NCI-H2171 (cell line): ENCODE measurements around the gene CNTFR.

Source experiments
- DNase-seq: peaks from one replicate; lab custom pipeline; 2025; lab: John Stamatoyannopoulos, UW

CNTFR gene

DNA sequence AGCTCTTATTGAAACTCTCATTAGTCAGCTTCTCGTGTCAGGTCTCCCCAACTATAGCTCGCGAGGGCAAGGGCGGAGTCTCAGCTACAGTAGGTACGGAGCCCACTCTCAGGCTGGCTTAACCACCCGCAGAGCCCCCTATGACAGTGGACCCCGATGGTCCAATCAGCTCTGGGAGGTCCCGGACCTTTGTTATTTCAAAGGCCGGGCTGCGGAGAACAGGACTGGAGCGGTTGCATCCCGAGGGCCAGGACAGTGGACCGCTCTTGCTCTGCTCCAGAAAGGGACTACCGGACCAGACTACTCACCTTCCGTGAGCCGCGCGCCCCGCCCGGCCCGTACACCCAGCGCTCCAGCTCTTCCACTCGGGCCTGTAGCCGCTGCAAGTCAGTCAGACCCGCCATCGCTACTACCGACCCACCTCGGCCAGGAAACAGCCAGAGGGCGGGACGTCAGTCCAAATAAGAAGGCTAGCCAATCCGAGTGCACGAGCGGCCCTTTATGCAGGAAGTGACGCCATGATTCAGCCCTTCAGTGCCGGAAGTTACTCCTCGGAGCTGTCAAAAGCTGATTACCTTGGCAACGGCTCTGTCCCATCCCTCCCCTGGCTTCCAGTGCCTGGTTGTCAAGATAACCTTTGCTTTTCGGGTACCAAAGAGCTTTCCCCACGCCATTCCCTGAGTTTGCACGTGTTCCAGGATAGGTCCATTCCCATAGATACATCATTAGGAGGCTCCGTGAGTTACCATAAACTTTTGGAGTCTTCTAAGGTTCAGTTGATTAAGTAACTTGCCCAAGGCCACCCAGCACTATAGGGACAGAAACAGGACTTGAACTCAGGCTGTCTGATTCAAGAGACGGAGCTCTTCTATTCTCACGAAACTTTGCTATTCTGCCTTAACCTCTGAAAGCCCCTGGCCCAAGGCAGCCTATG lies 30.8 kb upstream of the CNTFR start, which contains the start of gene DCTN3:
Gene DCTN3, minus strand, starts transcription at position 435 of the 934 bp plus-strand sequence. Its CDS starts 31 bp downstream, at position 404.
- DNase-seq = peak; percentile 80

DNA sequence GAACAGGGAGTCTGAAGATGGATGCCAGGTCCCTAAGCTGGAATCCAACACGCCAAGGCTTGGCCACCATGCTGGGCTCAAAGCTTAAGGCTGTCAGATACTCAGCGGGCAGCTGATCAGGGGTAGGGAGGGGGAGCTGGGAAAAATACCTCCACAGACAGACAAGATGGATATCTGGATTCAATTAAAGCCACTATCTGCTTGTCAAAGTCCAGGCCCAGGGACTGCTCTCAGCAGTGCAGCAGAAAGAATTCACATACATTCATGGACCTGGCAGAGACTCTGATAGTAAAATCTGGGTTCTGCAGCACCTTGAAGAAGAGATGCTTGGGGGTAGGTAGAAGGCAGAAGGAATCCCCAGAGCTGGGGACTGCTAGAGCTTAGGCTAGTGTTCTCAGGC lies 25.6 kb upstream of the CNTFR start:
- no peak for DNase-seq

DNA sequence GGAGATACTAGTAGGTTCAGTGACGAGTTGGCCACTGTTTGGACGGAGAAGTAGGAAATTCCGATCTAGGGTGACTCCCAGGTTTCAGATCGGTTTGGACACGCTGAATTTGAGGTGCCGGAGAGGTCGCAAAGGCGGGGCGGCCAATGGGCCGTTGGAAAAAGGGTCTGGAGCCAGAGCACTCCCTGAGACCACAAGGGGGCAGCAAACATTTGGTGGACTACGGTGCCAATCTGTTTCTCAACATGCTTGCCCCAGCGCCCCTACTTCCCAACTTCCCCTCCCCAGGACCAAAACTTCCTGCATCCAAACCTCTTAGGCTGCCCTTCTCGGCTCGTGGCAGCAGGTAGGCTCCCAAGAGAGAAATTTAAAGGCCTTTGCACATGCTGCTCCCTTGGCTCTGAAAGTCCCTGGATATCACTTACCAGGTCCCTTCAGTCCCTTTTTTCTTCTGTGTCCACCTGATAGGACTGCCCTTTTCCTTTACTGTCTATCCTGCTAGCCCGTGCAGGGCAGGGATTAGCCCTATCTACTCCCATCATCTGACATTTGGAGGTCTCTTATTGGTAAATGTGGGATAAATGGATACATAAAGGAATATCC lies 23.4 kb upstream of the CNTFR start:
- DNase-seq = peak; percentile 19

DNA sequence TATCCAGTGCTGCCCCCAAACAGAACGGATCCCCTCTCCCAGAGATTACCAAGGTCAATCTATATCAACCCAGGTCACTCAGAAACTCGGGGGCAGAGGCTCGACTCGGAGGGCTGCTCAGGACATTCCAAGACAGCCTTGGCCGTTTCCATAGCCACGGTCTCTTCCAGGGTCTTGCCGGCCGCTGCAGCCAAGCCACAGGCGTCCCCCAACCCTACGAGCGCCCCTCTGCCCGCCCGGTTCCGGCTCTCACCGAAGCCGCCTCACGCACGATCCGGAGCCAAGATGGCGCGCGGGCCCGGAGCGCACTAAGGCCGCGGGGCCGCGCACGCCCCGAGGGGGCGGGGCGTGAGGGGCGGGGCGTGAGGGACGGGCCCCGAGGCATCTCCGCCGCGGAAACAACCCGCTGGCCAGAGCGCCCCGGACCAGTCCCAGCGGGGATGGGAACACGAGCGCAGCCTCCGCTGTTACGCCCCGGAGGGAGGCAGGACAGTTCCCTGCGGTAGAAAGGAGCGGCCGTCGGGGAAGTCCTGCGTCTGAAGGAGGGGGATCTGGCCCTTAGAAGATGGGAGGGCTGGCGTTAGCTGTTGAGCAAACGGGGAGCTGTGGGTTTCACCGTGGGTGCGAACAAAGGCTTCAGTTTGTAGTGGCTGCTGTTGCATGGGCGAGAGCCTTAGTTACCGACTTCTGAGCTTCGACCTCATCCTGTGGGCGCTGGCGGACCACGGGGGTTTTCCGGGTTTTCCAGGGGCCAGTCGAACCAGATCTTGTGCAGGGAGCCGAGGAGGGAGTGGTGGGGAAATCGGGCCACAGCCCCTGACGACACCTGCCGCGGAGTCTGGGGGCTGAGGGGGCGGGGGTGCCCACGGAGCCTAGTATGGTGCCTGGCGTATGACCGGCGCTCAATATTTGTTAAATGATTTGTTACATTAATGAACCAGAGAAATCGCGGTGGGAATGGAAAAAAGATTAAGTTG lies 22.6 kb upstream of the CNTFR start, which contains the start of gene RPP25L:
Gene RPP25L, minus strand, starts transcription at position 287 of the 977 bp plus-strand sequence. CDS start 801 bp downstream, outside the sequence.
- DNase-seq = peak; percentile 58

DNA sequence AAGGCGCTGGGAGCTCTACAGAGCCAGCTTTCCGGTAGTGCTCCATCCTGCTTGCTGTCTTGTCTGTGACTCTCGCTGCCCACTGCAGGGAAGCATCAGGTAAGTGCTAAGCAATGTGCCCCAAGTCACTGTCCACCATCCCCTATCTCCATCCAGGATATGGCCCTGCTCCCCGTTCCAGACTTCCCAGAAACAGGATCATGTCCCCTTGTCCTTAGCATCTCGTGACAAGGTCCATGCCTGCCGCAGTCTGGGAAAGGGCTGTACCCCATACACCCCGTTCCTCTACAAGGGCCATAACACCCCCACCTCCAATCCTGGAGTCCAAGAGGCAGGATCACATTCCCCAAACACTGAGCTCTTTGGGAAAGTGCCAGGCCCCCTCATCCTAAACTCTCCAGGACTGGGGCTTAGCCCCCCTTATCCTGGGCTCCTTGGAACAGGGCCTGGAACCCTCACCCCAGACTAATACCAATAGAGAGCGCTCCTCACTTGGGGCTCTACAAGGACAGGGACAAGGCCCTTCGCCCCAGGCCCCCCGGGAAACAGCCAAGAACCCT lies 21.8 kb upstream of the CNTFR start:
- DNase-seq = no peak

DNA sequence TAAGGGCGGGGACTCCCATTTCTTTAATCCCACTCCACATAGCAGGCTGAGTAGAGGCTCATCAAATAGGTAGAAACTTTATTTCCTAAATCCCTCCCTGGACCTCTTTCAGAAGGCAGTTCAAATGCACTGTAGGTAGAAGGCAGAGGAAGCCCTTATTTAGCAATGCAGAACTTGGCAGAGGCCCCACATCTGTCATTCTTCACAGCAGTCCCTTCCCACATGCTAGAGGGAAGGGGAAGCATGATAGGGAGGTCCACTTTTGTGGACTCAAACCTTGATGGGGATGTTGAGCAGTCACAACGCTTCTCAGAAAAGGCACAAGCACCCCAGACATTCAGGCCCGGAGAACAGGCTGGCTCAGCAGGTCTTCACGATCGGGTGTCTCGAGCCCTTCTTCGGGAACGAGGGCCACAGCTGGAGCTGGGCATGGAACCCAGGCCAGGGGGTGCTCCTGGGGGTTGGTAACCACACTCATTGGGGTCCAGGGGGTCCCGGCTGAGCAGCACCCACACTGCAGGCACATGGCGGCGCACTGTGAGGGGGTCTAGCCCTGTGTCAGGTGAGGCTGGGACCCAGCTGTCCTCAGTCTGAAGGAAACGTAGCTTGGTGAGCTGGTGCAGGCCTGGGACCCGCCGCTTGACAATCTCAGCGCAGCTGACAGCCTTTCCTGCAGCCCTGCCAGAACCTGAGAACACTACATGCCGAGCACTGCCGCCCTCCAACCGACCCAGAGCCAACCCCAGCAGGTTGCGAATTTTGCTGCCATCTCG lies 21.1 kb upstream of the CNTFR start:
- DNase-seq = no peak

DNA sequence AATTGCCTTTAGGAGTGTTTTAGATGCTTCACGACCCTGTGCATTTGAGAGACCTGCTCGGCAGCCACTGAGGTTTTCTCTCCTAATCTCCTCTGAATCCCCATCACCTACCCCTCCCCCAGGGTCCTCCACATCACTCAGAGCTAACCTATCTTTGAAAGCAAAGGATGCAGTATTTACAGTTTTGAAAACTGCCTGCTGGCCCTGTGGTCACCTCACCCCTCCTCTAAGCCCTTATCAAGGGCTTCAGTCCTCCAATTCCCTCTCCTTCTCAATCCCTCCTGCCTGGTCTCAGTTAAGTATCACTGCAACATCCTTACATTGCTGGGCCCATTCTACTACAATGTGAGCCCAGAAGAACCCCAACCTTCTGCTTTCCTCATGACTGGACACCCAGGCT lies 17.8 kb upstream of the CNTFR start:
- no peak for DNase-seq

DNA sequence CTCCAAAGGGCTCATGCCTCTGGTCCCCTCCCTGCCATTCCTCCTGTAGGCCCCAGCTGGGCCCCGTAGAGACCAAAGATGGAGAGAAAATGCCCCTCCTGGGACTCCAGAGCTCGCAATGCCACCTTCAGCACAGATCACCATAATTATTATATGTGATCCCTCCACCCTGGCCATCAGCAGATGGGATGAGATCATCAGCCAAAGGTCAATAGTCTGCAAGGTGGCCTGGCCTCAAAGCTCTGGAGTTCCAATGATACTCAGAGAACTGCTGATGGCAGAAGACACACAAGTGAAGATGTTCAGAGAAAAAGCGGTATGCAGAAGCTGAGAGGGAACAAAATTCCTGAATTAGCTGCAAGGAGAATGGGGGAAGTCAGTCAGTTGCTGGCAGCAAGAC lies 17.4 kb upstream of the CNTFR start:
- DNase-seq = no peak

DNA sequence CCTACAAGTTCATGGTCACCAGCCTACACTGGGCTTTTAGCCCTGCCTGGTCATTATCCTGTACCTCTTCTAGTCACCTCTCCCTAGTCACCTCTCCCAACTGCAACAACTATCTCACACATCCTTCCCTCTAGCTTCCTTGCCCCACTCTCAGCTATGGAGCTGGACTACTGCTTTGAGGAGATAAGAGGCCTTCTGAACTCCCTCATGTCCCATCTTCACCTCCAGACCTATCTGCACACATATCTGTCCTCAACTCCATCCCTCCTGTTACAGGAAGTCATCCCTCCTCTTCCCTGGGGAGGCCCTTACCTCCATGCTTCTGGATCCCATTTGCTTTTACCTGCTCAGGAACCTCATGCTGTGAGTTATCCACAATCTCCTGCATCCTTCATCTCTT lies 16.7 kb upstream of the CNTFR start:
- no peak for DNase-seq

DNA sequence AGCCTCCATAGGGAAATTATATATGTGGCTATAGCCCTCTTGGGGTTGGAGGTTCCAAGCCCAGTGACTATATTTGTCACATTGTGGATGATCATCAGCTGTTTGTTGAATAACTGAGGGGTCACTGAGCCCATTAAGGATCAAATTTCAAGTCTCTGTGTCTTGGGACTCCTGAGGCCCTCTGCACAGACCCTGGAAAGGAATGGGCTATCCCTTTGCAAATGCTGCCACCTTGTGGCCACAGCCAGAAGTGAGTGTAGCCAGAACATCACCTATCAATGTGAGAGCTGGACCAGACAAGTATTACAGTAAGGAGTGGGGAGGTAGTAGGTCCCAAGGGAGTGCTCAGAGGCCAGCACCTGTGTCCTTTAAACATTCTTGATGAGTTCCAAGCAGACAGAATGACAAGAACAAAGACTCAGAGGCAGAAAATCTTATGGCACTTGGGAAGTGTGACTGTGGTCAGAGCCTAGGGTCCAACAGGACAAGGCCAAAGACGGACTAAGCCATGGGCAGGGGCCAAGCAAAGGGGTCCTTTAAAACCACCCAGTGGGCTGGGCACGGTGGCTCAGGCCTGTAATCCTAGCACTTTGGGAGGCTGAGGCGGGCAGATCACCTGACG lies 14.2 kb upstream of the CNTFR start:
- peak; percentile 38 for DNase-seq

DNA sequence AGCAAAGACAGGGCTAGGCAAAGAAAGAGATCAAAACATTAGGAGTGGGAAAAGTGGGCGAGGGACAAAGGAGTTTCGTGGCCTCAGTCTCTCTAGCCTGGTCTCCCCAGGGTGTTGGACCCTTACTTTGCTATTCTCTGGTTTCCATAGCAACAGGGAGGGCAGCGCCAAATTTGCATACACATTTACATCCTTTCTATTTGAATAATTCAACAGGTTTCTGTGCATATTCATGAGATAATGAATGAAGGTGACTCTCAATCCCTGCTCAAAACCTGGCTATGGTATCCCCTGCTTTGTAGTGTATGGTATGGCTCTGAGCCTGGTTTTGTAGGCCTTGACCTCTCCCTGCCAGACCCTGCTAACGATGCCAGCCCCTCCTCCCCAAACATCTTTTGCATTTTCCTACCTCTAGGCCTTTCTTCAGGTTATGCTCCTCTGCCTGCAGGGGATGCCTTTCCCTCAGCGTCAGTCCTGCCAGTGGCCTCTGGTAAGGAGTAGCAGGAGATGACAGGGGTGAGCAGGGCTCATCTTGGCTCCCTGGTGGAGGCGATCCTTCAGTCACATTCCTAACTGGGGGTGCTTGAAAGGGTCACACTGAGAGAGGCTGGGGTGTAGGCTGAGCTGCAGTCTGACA lies 12.5 kb upstream of the CNTFR start:
- DNase-seq = no peak

DNA sequence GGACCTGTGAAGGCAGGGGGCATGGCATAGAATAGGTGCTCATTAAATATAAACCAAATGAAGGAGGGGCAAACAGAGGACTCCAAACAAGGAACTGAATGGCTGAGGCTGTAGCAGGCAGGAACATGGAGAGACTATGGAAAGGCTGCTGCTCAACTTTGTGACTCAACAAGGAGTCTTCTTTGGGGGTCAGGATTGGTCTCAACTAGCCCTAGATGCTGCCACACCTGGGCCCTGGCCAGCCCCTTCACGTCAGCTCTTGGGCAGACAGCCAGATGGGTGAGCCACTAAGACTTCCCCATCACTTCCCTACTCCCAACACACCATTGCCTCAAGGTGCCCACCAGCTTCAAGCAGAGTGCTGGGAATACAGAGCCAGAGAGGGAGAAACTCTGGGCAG lies 11.4 kb upstream of the CNTFR start:
- DNase-seq = no peak

DNA sequence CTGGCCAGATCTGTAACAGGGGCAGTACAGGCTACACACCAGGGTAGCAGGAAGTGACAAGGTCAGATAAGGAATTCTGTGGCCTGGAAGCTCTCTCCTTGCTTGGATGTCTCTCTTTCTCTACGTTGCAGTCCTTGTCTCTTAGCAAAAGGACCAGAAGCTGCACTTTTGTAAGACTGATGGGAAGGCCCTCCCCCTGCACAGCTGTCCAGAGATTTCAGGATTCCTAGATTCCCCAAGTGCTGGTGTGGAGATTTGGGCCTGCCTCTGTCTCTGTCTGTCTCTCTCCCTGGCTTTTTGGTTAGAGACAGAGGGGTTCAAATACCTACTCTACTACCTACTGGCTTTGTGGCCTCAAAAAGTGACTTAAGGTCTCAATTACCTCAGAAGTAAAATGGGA lies 10.0 kb upstream of the CNTFR start:
- no peak for DNase-seq

DNA sequence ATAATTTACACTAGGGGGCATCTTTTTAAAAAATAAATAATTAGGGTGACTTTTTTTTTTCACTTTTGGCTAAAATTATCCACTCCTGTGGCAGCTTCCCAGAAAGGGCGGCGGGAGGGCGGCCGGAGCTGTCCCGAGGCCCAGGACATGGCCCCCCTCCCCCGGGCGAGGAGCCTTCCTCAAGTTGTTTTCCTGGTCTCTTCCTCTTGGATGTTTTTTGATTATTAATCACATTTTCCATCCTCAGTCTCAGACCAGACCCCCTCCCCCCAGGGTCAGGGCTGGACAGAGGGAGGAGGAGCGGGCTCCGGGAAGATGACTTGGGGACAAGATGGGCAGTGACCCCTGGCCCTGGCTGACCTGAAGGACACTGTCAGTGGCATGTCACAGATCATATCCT lies 4.7 kb upstream of the CNTFR start:
- no peak for DNase-seq

DNA sequence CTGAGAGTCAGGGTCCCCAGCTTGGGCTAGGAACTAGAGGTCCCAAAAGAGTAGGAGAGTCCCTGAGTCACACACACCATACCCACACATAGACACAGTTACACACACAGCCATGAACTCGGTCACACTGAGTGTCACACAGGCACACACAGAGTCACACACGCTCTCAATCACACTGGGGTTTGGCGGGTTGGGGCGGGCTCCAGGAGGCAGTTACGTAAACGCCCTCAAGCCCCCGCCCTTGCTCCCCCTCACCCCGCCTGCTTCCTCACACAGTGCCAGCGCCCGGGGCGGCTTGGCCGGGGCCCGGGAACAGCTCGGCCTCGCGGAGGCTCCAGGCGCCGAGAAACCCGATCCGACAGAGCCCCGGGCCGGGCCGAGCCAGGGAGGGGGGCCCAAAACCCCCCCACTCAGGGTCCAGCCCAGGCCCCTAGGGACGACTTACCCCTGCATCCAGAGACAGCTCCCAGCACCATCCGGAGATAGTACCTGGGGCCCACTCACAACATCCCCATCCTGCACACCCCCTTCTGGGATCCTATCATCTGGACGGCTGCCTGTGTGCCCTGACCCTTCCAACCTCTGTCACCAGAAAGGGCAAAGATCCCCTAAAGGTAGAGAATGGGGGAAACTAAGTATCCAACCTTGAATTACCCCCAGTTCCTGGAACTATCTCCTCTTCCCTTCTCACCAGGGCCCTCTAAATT lies 3.5 kb upstream of the CNTFR start:
- no peak for DNase-seq

DNA sequence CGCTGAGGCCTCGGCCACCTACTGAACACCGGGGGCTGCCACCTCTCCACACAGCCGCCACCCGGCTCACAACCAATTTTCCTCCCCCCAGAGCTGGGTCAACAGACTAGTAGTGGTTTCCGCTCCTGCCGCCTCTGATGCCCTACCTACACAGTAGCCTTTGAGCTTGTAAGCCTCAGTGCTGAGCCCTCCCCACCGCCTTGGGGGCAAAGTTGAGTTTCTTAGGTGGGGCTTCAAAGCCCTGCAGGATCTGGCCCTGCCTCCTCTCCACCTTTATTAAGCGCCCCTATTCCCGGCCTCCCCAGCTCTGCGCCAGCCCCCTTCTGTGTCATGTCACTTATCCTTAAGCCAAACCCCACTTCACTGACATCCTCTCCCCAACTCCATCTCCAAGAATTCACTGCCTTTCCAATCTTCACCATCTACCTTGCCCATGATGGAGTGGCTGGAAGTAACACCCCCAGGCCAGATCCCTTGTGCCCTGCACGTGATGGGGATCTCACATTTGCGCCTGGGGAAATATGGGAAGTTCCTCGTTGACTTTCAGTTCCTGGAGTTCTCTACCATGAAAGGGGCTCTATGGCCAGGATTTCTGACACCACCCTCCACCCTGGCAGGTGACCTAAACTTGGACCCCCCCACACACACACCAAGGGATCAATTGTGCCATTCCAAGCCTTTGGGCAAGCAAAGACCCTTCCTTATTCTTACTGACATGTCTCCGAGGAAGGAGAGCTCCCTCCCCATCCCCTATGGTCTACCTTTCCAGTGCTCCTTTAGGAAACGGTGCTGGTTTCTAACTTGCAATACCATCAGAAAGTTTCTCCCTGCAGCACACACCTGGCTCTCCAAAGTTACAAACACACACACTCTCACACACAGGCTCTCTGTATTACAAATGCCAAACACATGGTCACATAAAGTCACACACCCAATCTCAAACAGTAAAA lies 2.7 kb upstream of the CNTFR start:
- DNase-seq = no peak

DNA sequence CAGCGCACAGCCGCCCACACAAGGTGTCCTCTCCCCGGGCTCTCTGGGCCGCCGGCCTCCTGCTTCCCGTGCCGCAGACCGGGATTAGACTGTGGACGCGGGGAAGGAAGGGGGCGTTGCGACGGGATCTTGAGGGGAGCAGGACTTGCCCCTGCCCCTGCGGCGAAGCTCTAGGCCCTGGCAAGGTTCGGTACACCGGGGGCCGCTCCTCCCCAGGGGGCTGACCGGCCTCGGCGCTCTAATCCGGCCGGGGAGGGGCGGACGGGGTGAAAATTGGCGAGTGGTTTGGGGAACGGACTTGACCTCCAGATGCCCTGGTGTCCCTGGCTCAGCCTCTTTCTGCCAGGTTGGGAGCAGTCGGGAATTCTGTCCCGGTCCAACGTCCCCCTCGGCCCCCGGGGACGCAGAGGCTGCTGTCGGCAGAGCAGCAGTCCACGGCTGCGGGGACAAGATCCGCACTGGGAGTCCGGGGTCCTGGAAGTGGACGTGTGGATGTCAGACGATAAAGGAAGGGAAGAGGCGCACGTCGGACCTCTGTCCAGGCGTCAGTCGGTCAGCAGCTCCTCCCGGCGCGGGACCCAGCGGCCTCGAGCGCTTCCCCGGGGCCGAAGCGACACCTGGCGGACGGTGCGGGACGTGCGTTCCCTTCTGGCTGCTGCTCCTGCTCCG lies 1.9 kb upstream of the CNTFR start:
- DNase-seq = no peak
